Common myeloid progenitor, CD34-positive (primary cell): Measurements from ENCODE around the gene B3GNT8.

Source experiments
- CTCF ChIA-PET: fragments of 350-600 bp; sonication (Branson Sonifier 250); formaldehyde crosslinking; loops from one replicate; lab custom pipeline; 2021; ENCODE audit warnings: antibody characterized with exemption; lab: Charles Lee
- POLR2A ChIA-PET: fragments of 350-600 bp; sonication (Branson Sonifier 250); formaldehyde crosslinking; loops from one replicate; lab custom pipeline; 2021; ENCODE audit warnings: antibody characterized with exemption; lab: Charles Lee
- DNase-seq, 3 donors: peaks; one replicate each; pipeline versions ENCODE4 v3.0.0 to v3.0.0-alpha.2; 2013
- H3K27ac ChIP-seq, 2 experiments: 1 replicate in 1 of 2; 2 replicates in 1 of 2; pipeline ENCODE4 v1.7.0; 2013; ENCODE audit warnings: inconsistent platforms in 2 of 2, low read length in 2 of 2, mild to moderate bottlenecking in 2 of 2, low read depth in 1 of 2, moderate library complexity in 1 of 2; ENCODE audit not compliant: severe bottlenecking in 2 of 2, insufficient read depth in 1 of 2, poor library complexity in 1 of 2
- H3K27me3 ChIP-seq, 5 experiments: replicated peaks in 2 of 5; 1 replicate in 3 of 5; 2 replicates in 2 of 5; pipeline versions ENCODE4 v1.6.1 to v1.7.0; 2013; ENCODE audit warnings: low read length in 4 of 5, mild to moderate bottlenecking in 2 of 5, moderate library complexity in 2 of 5, inconsistent platforms in 1 of 5; ENCODE audit not compliant: insufficient read depth in 5 of 5, control insufficient read depth in 4 of 5
- H3K36me3 ChIP-seq, 4 experiments: 1 replicate in 2 of 4; 2 replicates in 2 of 4; pipeline versions ENCODE4 v1.6.1 to v1.7.0; 2013; ENCODE audit warnings: low read length in 3 of 4, control low read depth in 1 of 4, mild to moderate bottlenecking in 1 of 4; ENCODE audit not compliant: control insufficient read depth in 4 of 4, insufficient read depth in 4 of 4
- H3K4me1 ChIP-seq, 4 experiments: 1 replicate in 3 of 4; 2 replicates in 1 of 4; pipeline versions ENCODE4 v1.6.1 to v1.7.1; 2013; ENCODE audit warnings: low read length in 3 of 4, mild to moderate bottlenecking in 3 of 4, control low read depth in 1 of 4, inconsistent platforms in 1 of 4, moderate library complexity in 1 of 4; ENCODE audit not compliant: control insufficient read depth in 4 of 4, insufficient read depth in 4 of 4; ENCODE audit errors: control extremely low read depth in 1 of 4
- H3K4me3 ChIP-seq, 7 experiments: 1 replicate in 4 of 7; 2 replicates in 3 of 7; pipeline versions ENCODE4 v1.5.1 to v1.7.0; 2013; ENCODE audit warnings: mild to moderate bottlenecking in 7 of 7, low read length in 6 of 7, moderate library complexity in 6 of 7, inconsistent platforms in 2 of 7, low read depth in 2 of 7, control low read depth in 1 of 7; ENCODE audit not compliant: insufficient read depth in 4 of 7, control insufficient read depth in 1 of 7; ENCODE audit errors: extremely low read depth in 1 of 7
- H3K9me3 ChIP-seq, 5 experiments: 1 replicate in 4 of 5; 2 replicates in 1 of 5; pipeline versions ENCODE4 v1.6.1 to v1.7.1; 2013; ENCODE audit warnings: low read length in 4 of 5, mild to moderate bottlenecking in 2 of 5, inconsistent platforms in 1 of 5, low read depth in 1 of 5, moderate library complexity in 1 of 5; ENCODE audit not compliant: control insufficient read depth in 4 of 5, insufficient read depth in 2 of 5; ENCODE audit errors: control extremely low read depth in 1 of 5
- WGBS: methylation state at CpG from one replicate; pipeline ENCODE4 v1.1.5; 2013; ENCODE audit not compliant: insufficient coverage; 5-methylcytosine and 5-hydroxymethylcytosine counted together

B3GNT8 gene

DNA sequence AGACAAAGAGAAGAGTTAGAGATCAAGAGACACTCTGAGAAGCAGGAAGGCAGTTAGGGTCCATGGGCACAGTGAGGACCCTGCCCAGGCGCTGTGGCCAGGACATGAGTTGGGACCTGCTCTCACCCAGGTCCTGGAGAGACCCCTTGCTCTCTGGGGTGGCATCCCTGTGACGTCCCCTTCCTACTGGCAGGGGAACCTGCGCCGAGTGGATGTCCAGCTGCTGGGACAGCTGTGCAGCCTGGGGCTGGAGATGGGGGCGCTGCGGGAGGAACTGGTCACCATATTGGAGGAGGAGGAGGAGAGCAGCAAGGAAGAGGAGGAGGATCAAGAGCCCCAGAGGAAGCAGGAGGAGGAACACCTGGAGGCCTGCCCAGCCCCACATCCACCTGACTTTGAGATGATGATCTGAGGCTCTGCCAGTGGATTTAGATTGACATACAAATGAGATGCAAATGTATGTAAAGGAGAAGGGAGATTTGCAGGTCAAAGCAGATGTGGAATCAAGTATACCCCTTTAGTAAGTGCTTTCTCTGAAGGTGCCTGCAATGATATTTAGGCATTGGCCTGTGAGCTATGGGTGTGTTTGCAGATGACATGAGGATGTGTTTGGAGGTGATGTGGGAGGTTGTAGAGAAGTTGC lies 16.8 kb upstream of the B3GNT8 start:
- H3K27me3 ChIP-seq: peaks cover 0 to 4% (median 0%) of the 10 kb centered on the region in 5 experiments
- H3K27ac ChIP-seq: no peak overlapping the region
- peaks cover 5 to 14% (median 8%) of the 10 kb centered on the region in 4 experiments for H3K4me1 ChIP-seq
- DNase-seq: no peak
- no peaks in the 10 kb centered on the region for H3K9me3 ChIP-seq
- WGBS: 87% methylated on average over 6 of the region's 6 CpGs
- H3K4me3 ChIP-seq: no peak overlapping the region
- ChIA-PET POLR2A (no interaction called here), CTCF (interaction anchor here (0.7 to 8.8 kb wide), 3 partner anchors 10 to 126 kb away, joined by 3 to 113 read pairs (median 3); no protein-coding TSS in a partner anchor)
- H3K36me3 ChIP-seq: no peaks in the 10 kb centered on the region

- H3K4me3 ChIP-seq: no peak within 1 kb of the TSS
- H3K27me3 ChIP-seq: peaks cover 0 to 4% (median 0%) of the 10 kb centered on the region in 5 experiments
- CTCF ChIA-PET: interaction anchor here (0.7 to 1.2 kb wide), 3 partner anchors 9 to 14 kb away, joined by 3 read pairs; no protein-coding TSS in a partner anchor
- peaks cover 0 to 4% (median 3%) of the 10 kb centered on the region in 4 experiments for H3K36me3 ChIP-seq
- H3K4me1 ChIP-seq: peaks cover 4 to 15% (median 8%) of the 10 kb centered on the region in 4 experiments
- H3K27ac ChIP-seq: no peak within 1 kb of the TSS
- 77% methylated on average over 5 of the region's 7 CpGs for WGBS
- POLR2A ChIA-PET: no interaction called here
- no peaks in the 10 kb centered on the region for H3K9me3 ChIP-seq
- no peak for DNase-seq
These were observed 15.5 kb upstream of the B3GNT8 start, which contains the start of gene ERICH4 for GRCh38 chr19:41442473-41443355. Gene ERICH4, plus strand, starts transcription at chr19:41443156. Its CDS starts 14 bp downstream, at chr19:41443170.

DNA sequence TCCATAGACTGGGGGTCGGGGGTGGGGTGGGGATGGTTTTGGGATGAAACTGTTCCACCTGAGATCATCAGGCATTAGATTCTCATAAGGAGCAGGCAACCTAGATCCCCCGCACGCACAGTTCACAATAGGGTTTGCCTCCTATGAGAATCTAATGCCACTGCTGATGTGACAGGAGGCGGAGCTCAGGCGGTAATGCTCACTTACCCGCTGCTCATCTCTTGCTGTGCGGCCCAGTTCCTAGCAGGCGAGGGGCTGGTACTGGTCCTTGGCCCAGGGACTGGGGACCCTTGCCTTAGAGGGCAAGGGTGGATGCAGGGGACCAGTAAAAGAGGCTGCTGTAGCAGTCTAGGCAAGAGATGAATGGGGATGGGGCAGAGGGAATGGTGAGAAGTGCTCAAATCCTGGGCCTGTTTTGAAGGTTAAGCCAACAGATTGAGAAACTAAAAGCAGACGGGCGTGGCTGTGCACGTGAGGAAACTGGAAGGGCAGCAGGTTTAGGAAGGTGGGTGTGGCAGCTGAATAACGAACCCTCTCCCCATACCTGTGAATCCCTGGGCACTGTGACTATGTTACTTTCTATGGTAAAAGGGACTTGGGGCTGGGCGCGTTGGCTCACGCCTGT lies 14.3 kb upstream of the B3GNT8 start:
- Histone ChIP-seq H3K4me3 (no peak overlapping the region), H3K4me1 (peaks cover 4 to 15% (median 7%) of the 10 kb centered on the region in 4 experiments), H3K9me3 (no peaks in the 10 kb centered on the region), H3K27me3 (peaks cover 0 to 4% (median 0%) of the 10 kb centered on the region in 5 experiments), H3K27ac (no peak overlapping the region), H3K36me3 (peaks cover 0 to 8% (median 6%) of the 10 kb centered on the region in 4 experiments)
- CTCF ChIA-PET: interaction anchor here (3.0 kb wide), 1 partner anchor 8 kb away, joined by 29 read pairs; no protein-coding TSS in a partner anchor
- DNase-seq: no peak
- 96% methylated on average over 11 of the region's 15 CpGs for WGBS
- POLR2A ChIA-PET: interaction anchor here (0.6 kb wide), 1 partner anchor 149 kb away, joined by 3 read pairs; no protein-coding TSS in a partner anchor

DNA sequence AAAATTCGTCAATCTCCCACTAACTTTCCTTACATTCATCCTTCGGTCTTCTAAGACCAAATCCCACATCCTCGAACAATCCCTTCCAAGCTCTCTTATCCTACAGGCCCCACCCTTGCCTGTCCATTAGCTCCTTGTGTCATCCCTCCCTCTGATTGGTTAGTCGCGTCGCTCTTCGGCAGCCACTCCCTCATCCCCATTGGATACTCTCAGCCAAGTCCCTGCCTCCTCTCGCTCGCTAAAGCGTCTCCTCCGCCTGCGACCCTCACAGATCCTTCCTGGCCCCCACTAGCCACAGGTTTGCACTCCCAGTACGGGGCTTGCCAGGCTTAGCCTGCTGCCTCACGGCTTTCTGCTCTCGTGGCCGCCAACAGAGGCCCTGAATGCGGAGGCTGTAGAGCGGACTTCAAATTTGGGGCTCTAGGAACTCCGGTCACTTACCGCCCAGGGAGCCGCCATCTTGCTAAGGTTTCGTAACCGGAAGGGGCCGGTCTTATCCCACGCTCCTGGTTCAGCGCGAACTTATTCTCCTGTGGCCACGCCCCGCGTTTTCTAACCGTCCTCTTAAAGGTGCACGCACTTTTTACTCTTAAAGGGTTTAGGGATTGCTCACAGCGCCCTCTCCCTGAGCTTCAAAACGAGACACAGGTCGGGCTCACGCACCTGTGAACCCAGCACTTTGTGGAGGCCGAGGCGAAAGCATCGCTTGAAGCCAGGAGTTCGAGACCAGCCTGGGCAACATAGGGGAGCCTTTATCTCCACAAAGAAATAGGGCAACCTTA lies 12.5 kb upstream of the B3GNT8 start, which contains the start of gene DMAC2:
Gene DMAC2, minus strand, starts transcription at position 472 of the 782 bp plus-strand sequence. Its CDS starts 13 bp downstream, at position 459.
- ChIA-PET POLR2A (interaction anchor here (0.5 to 1.2 kb wide), 7 partner anchors 8 to 313 kb away, joined by 3 to 4 read pairs (median 3); no protein-coding TSS in a partner anchor), CTCF (interaction anchor here (0.8 to 5.0 kb wide), 9 partner anchors 9 to 148 kb away, joined by 3 to 29 read pairs (median 7); no protein-coding TSS in a partner anchor)
- Histone ChIP-seq H3K9me3 (no peaks in the 10 kb centered on the region), H3K4me1 (peaks cover 4 to 22% (median 13%) of the 10 kb centered on the region in 4 experiments), H3K4me3 (peak within 1 kb of the TSS; percentile 71 to 100 (median 93)), H3K27ac (peak within 1 kb of the TSS; percentile 80 to 88), H3K27me3 (no peaks in the 10 kb centered on the region), H3K36me3 (peaks cover 0 to 13% (median 11%) of the 10 kb centered on the region in 4 experiments)
- under 1% methylated on average over 40 of the region's 40 CpGs for WGBS
- DNase-seq: peak; percentile 97 to 98 (median 97)

- CTCF ChIA-PET: interaction anchor here (0.6 to 5.0 kb wide), 6 partner anchors 9 to 760 kb away, joined by 3 to 26 read pairs (median 4); no protein-coding TSS in a partner anchor
- WGBS: 100% methylated on average over 1 of the region's 7 CpGs
These were observed 10.9 kb upstream of the B3GNT8 start for GRCh38 chr19:41437944-41438574.

More at GRCh38 chr19:41437944-41438574, 10.9 kb upstream of the B3GNT8 start:
- Histone ChIP-seq H3K9me3 (no peaks in the 10 kb centered on the region), H3K4me1 (peaks cover 4 to 29% (median 18%) of the 10 kb centered on the region in 4 experiments), H3K36me3 (peaks cover 0 to 18% (median 12%) of the 10 kb centered on the region in 4 experiments), H3K27ac (no peak overlapping the region), H3K4me3 (no peak overlapping the region), H3K27me3 (no peaks in the 10 kb centered on the region)
- DNase-seq: no peak
- POLR2A ChIA-PET: interaction anchor here (0.6 kb wide), 3 partner anchors 9 to 129 kb away, joined by 3 to 5 read pairs (median 3); no protein-coding TSS in a partner anchor
